HepG2 (cell line): ENCODE measurements around the gene DLG4. TPM values are rescaled to one million over a fixed set of nuclear protein-coding genes. Genes with fewer than 3 reads are reported as not detected.

Experiments used
- ARNT ChIP-seq: fragments of 450-650 bp; IDR thresholded peaks from 2 replicates; pipeline ENCODE4 v1.6.1; 2017
- BATF2 ChIP-seq: sonication (generic); formaldehyde crosslinking; IDR thresholded peaks from 2 replicates; pipeline ENCODE4 v1.8.0; 2022; ENCODE audit warnings: mild to moderate bottlenecking, missing genetic modification reagents, moderate library complexity
- HMGXB4 ChIP-seq, 2 experiments: sonication (generic) in 1 of 2; formaldehyde crosslinking in 1 of 2; IDR thresholded peaks; 2 replicates each; pipeline versions ENCODE4 v1.4.0 to v1.6.1; 2018 to 2020; ENCODE audit warnings: missing genetic modification reagents in 2 of 2, borderline replicate concordance in 1 of 2, low read depth in 1 of 2, mild to moderate bottlenecking in 1 of 2, missing biosample characterization in 1 of 2
- HNRNPK ChIP-seq: fragments of 200-400 bp; formaldehyde crosslinking; IDR thresholded peaks from 2 replicates; pipeline ENCODE4 v1.6.1; 2018; ENCODE audit warnings: low read length, low read depth, moderate library complexity, mild to moderate bottlenecking; ENCODE audit not compliant: poor library complexity, severe bottlenecking
- HNRNPL ChIP-seq: fragments of 200-400 bp; formaldehyde crosslinking; IDR thresholded peaks from 2 replicates; pipeline ENCODE4 v1.6.1; 2017; ENCODE audit warnings: mild to moderate bottlenecking, low read depth, low read length
- KMT2A ChIP-seq: sonication (generic); formaldehyde crosslinking; IDR thresholded peaks from 2 replicates; pipeline ENCODE4 v1.4.0; 2020; ENCODE audit warnings: missing genetic modification reagents
- NCOR1 ChIP-seq: fragments of 200-600 bp; sonication (generic); IDR thresholded peaks from 2 replicates; pipeline ENCODE4 v1.7.0; 2017; ENCODE audit warnings: antibody characterized with exemption, low read length, borderline replicate concordance
- PCBP1 ChIP-seq: fragments of 200-400 bp; formaldehyde crosslinking; IDR thresholded peaks from 2 replicates; pipeline ENCODE4 v1.6.1; 2017; ENCODE audit warnings: mild to moderate bottlenecking, low read depth, low read length, borderline replicate concordance
- RAD21 ChIP-seq: fragments of 450-650 bp; formaldehyde crosslinking; IDR thresholded peaks from 2 replicates; pipeline ENCODE4 v1.5.0; 2020; ENCODE audit warnings: mild to moderate bottlenecking
- SATB2 ChIP-seq: sonication (generic); formaldehyde crosslinking; IDR thresholded peaks from 2 replicates; pipeline ENCODE4 v1.5.0; 2020; ENCODE audit warnings: missing genetic modification reagents
- SMAD1 ChIP-seq: sonication (generic); formaldehyde crosslinking; IDR thresholded peaks from 2 replicates; pipeline ENCODE4 v1.4.0; 2020; ENCODE audit warnings: missing genetic modification reagents, low read depth, mild to moderate bottlenecking, borderline replicate concordance
- SMAD3 ChIP-seq: sonication (generic); formaldehyde crosslinking; IDR thresholded peaks from 2 replicates; pipeline ENCODE4 v1.4.0; 2020; ENCODE audit warnings: missing genetic modification reagents
- ZNF143 ChIP-seq: sonication (generic); formaldehyde crosslinking; IDR thresholded peaks from 2 replicates; pipeline ENCODE4 v1.4.0; 2020; ENCODE audit warnings: missing genetic modification reagents
- ZNF225 ChIP-seq: sonication (generic); formaldehyde crosslinking; IDR thresholded peaks from 2 replicates; pipeline ENCODE4 v1.4.0; 2020; ENCODE audit warnings: mild to moderate bottlenecking, missing genetic modification reagents
- ZNF337 ChIP-seq: sonication (generic); formaldehyde crosslinking; IDR thresholded peaks from 2 replicates; pipeline ENCODE4 v1.5.1; 2020; ENCODE audit warnings: missing genetic modification reagents, low read depth, mild to moderate bottlenecking, borderline replicate concordance
- ZNF547 ChIP-seq: sonication (generic); formaldehyde crosslinking; IDR thresholded peaks from 2 replicates; pipeline ENCODE4 v1.5.1; 2020; ENCODE audit warnings: mild to moderate bottlenecking, missing genetic modification reagents
- ZNF549 ChIP-seq: sonication (generic); formaldehyde crosslinking; IDR thresholded peaks from 2 replicates; pipeline ENCODE4 v1.5.0; 2020; ENCODE audit warnings: missing genetic modification reagents
- ZNF749 ChIP-seq: sonication (generic); formaldehyde crosslinking; IDR thresholded peaks from 2 replicates; pipeline ENCODE4 v1.8.0; 2022; ENCODE audit warnings: mild to moderate bottlenecking, missing genetic modification reagents, moderate library complexity, borderline replicate concordance
- ZNF850 ChIP-seq: sonication (generic); formaldehyde crosslinking; conservative IDR thresholded peaks from 2 replicates; pipeline ENCODE4 v1.9.0; 2021; ENCODE audit warnings: mild to moderate bottlenecking, missing genetic modification reagents
- ZNF883 ChIP-seq: sonication (generic); formaldehyde crosslinking; IDR thresholded peaks from 2 replicates; pipeline ENCODE4 v1.5.1; 2020; ENCODE audit warnings: mild to moderate bottlenecking, missing genetic modification reagents; ENCODE audit errors: not compliant biosample characterization
- polyA plus RNA-seq, 8 experiments: library from polyadenylated mRNA; depleted of rRNA in 3 of 8; stranded (reverse) in 7 of 8; unstranded in 1 of 8; fragments of >200 nt; fragmentation: Illumina TruSeq in 4 of 8; extraction: Trizol in 4 of 8; gene quantifications; 2 replicates each; pipeline versions ENCODE4 v1.2.1 to v1.2.3, GENCODE V29; 2011 to 2016; ENCODE audit warnings: low read depth in 4 of 8, missing spikeins in 1 of 8, mixed read lengths in 1 of 8; ENCODE audit not compliant: insufficient read depth in 1 of 8
- total RNA-seq, 5 experiments: library from RNA; depleted of rRNA; stranded (reverse); fragments of >200 nt; fragmentation: Illumina TruSeq; extraction: Trizol; gene quantifications; 2 replicates each; pipeline ENCODE4 v1.2.3, GENCODE V29; 2016; ENCODE audit warnings: low read depth in 1 of 5
- TF ChIP-seq, protein P1 (sequence below): sonication (generic); formaldehyde crosslinking; IDR thresholded peaks from 2 replicates; pipeline ENCODE4 v1.5.0; 2020; ENCODE audit warnings: mild to moderate bottlenecking, missing genetic modification reagents, moderate library complexity
- TF ChIP-seq, protein P2 (sequence below): sonication (generic); formaldehyde crosslinking; IDR thresholded peaks from 2 replicates; pipeline ENCODE4 v1.5.0; 2020; ENCODE audit warnings: mild to moderate bottlenecking, missing genetic modification reagents

Gene DLG4
- total and polyA plus RNA-seq, 2 of the 13 experiments (the other 11 are each of a cell fraction or from before 2014, with no cell fraction given): 0.71 to 4.3 TPM

DNA sequence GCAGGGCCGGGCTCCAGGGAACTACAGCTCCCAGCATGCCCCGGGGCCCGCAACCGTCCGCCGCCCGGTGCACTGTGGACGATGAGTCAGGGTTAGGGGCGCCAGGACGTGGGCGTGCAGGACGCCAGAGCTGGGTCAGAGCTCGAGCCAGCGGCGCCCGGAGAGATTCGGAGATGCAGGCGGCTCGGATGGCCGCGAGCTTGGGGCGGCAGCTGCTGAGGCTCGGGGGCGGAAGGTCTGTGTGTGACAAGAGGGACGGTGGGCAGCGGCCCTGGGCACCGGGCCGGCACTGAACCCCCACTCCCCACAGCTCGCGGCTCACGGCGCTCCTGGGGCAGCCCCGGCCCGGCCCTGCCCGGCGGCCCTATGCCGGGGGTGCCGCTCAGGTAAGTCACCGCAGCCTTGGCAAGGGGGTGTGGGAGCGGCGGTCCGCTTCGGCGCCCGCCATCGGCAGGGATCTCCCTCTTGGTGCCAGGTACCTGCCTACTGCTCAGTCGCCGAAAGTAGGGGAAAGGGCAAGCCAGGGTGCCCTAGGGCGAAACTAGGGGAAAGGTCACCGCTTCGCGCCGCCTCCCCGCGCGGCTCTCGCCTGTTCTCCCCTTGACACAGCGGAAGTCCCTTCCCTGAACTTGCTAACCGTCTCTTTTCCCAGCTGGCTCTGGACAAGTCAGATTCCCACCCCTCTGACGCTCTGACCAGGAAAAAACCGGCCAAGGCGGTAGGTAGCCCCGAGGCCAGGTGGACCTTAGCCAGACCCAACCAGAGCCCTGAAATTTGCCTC lies at the start of gene DLG4, which contains the start of gene ACADVL (continued):
- TF ChIP-seq, protein P1, sequence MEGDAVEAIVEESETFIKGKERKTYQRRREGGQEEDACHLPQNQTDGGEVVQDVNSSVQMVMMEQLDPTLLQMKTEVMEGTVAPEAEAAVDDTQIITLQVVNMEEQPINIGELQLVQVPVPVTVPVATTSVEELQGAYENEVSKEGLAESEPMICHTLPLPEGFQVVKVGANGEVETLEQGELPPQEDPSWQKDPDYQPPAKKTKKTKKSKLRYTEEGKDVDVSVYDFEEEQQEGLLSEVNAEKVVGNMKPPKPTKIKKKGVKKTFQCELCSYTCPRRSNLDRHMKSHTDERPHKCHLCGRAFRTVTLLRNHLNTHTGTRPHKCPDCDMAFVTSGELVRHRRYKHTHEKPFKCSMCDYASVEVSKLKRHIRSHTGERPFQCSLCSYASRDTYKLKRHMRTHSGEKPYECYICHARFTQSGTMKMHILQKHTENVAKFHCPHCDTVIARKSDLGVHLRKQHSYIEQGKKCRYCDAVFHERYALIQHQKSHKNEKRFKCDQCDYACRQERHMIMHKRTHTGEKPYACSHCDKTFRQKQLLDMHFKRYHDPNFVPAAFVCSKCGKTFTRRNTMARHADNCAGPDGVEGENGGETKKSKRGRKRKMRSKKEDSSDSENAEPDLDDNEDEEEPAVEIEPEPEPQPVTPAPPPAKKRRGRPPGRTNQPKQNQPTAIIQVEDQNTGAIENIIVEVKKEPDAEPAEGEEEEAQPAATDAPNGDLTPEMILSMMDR (CRISPR knock-in tag): 0 out of 2 replicates have a peak, but pooled peaks have one; percentile 8
- no peak for TF ChIP-seq SATB2
- TF ChIP-seq SMAD3 (CRISPR knock-in tag): 0 out of 2 replicates have a peak, but pooled peaks have one; percentile 35
- TF ChIP-seq KMT2A (CRISPR knock-in tag): peak; percentile 68
- TF ChIP-seq ZNF547 (CRISPR knock-in tag): peak; percentile 86; the same call in 1 of the 2 replicates
- TF ChIP-seq HMGXB4 (CRISPR knock-in tag; IDR thresholded peaks at IDR 0.05; ENCODE audit: borderline replicate concordance in 1 of 2, low read depth in 1 of 2): peak; percentile 42 to 71; a peak in 2 of 4 replicates
- peak; percentile 46; the same call in 1 of the 2 replicates for TF ChIP-seq RAD21 (CRISPR knock-in tag)
- no peak for TF ChIP-seq SMAD1 (CRISPR knock-in tag)
- TF ChIP-seq ZNF143 (CRISPR knock-in tag): peak; percentile 97
- TF ChIP-seq NCOR1: peak; percentile 15; the same call in 1 of the 2 replicates
- peak; percentile 86; the same call in 1 of the 2 replicates for TF ChIP-seq ZNF225
- TF ChIP-seq HNRNPK: peak; percentile 68
- peak; percentile 63; the same call in 1 of the 2 replicates for TF ChIP-seq BATF2 (CRISPR knock-in tag)
- no peak for TF ChIP-seq ARNT
- TF ChIP-seq ZNF749: 0 out of 2 replicates have a peak, but pooled peaks have one; percentile 22
- no peak for TF ChIP-seq PCBP1
- peak; percentile 92; the same call in 1 of the 2 replicates for TF ChIP-seq ZNF337 (CRISPR knock-in tag)
- TF ChIP-seq ZNF549 (CRISPR knock-in tag): no peak
- no peak for TF ChIP-seq ZNF850 (CRISPR knock-in tag)
- peak; percentile 91 for TF ChIP-seq ZNF883 (CRISPR knock-in tag)
- TF ChIP-seq, protein P2, sequence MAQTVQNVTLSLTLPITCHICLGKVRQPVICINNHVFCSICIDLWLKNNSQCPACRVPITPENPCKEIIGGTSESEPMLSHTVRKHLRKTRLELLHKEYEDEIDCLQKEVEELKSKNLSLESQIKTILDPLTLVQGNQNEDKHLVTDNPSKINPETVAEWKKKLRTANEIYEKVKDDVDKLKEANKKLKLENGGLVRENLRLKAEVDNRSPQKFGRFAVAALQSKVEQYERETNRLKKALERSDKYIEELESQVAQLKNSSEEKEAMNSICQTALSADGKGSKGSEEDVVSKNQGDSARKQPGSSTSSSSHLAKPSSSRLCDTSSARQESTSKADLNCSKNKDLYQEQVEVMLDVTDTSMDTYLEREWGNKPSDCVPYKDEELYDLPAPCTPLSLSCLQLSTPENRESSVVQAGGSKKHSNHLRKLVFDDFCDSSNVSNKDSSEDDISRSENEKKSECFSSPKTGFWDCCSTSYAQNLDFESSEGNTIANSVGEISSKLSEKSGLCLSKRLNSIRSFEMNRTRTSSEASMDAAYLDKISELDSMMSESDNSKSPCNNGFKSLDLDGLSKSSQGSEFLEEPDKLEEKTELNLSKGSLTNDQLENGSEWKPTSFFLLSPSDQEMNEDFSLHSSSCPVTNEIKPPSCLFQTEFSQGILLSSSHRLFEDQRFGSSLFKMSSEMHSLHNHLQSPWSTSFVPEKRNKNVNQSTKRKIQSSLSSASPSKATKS: no peak
- TF ChIP-seq HNRNPL: peak; percentile 67; the same call in 1 of the 2 replicates
